Cerebellar cortex (tissue), 1 donor: ENCODE data around the gene ZFP42.
"Not testable (repeated sequence)": the region's sequence is repeated elsewhere in the genome, so short reads cannot be mapped to it uniquely, and the experiment has no call there.

Source experiments
- DNase-seq: peaks from one replicate; pipeline ENCODE4 v3.0.0-alpha.2; 2015; ENCODE audit warnings: low spot score

ZFP42 gene

GRCh38 chr4:187995322-187996207 is at the start of gene ZFP42:
TSS of gene ZFP42 (plus strand) at chr4:187995771. CDS start at chr4:188002808, 7,037 bp downstream.
- DNase-seq, result no peak

GRCh38 chr4:187961171-187961570 is 34.4 kb upstream of the ZFP42 start:
- no peak for DNase-seq

- no peak for DNase-seq
Observed at GRCh38 chr4:187961961-187962360, 33.6 kb upstream of the ZFP42 start.

GRCh38 chr4:187962926-187963325 is 32.6 kb upstream of the ZFP42 start:
- DNase-seq, result no peak

DNA sequence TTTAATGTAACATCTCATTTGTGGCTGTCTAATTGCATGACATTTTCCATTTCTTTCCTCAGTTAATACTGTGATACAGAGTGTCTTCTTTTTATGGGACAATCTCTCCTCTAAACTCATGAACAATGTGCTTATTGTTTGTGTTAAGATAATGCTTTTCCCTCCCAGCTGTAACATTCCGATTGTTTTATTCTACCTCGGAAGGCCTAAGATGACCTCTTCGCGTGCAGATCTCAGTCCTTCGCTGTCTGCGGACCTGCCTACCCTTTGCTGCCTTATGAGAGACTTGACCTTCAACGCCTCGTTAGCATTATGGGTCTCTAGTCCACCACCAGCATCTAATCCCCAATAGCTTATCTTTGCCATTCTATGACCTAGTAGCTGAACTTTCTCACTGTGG is 29.8 kb upstream of the ZFP42 start:
- no peak for DNase-seq

DNA sequence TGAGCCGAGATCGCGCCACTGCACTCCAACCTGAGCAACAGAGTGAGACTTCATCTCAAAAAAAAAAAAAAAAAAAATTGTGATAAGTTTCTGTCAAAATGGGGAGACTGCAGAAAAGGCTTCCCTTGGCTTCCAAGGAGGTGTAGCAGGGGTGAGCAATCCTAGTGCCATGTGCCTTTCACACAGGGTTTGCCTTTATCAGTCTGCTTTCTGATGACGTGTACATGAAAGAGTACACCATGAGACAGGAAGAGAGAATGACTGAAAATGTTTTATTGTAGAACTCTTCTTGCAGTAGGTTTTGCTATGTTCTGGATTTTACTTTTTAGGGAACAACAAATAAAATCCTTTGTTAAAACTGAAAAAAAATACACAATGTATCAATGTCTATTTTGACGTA is 23.4 kb upstream of the ZFP42 start:
- no peak for DNase-seq

DNA sequence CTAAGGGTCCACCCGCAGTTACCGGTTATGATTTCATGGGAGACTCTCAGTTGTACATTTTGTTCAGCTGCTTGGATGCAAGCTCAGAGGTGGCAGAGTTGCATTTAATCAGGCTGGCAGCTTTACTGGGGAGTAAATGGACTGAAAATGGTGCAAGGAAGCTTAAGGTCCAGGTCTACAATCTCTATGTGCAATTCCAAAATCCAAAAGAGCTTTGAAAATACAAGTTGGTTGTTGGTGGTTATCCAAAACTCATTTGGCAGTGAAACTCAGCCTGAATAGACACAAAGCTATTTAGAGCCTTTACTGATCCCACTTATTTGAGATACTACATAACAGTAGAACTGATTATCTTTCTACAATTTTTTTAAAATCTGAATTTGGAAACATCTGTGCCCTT is 11.8 kb upstream of the ZFP42 start:
- no peak for DNase-seq

DNA sequence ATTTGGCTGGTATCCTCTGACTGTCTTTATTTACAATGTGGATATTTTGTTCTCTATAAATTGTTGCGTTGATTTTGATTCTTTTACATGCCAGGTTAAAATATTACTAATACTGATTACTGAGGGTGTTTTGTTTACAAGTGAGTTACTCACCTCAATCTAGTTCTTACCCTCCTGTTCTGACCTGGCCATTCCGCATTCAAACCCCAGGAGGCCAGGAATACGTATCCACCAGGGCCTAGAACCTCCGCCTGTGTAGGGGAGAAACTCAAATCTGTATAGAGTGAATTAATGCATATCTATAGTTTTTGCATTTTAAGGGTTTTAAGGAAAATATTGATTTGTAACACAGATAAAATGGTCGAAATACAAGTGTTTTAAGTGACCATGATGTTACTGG is 2.6 kb upstream of the ZFP42 start:
- DNase-seq, result no peak

- no peak for DNase-seq
Observed at GRCh38 chr4:187993827-187994226, 1.7 kb upstream of the ZFP42 start.

DNA sequence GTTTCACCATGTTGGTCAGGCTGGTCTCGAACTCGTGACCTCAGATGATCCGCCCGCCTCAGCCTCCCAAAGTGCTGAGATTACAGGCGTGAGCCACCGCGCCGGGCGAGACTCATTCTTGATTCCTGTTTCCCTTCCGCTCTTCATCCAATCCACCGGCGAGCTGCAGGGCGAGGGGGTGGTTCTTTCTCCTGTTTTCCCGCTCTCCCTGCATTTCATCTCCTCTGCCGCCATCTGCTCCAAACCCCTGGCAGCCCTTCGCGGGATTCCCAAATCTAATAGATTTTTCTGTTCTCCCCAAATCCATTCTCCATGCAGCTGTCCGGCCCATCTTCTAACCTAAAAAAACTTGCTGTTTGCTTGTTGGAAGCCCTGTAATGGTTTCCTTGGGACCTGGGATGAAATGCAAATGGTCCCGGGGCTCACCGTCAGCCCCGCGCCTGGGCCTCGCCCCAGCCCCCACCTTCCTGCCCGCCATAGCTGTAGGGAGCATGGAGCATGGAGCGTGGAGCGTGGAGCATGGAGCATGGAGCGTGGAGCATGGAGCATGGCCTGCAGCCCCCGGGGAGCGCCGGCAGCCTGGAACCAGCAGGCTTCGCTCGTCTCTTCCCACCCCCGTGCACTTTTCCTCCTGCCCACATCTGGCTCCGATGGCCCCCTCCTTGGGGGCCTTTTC is 1.1 kb downstream of the ZFP42 start:
- no peak for DNase-seq

DNA sequence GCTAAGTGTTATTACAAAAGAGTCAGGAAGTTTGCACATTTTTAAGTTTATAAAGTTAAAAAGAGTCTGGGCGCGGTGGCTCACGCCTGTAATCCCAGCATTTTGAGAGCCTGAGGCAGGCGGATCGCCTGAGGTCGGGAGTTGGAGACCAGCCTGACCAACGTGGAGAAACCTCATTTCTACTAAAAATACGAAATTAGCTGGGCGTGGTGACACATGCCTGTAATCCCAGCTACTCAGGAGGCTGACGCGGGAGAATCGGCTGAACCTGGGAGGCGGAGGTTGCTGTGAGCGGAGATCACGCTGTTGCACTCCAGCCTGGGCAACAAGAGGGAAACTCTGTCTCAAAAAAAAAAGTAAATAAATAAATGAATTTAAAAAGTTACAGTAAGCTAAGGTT is 2.4 kb downstream of the ZFP42 start:
- not testable (repeated sequence) for DNase-seq

GRCh38 chr4:187999406-187999932 is 3.9 kb downstream of the ZFP42 start:
- no peak for DNase-seq

GRCh38 chr4:188002323-188002722 is 6.8 kb downstream of the ZFP42 start:
- DNase-seq, result no peak

DNA sequence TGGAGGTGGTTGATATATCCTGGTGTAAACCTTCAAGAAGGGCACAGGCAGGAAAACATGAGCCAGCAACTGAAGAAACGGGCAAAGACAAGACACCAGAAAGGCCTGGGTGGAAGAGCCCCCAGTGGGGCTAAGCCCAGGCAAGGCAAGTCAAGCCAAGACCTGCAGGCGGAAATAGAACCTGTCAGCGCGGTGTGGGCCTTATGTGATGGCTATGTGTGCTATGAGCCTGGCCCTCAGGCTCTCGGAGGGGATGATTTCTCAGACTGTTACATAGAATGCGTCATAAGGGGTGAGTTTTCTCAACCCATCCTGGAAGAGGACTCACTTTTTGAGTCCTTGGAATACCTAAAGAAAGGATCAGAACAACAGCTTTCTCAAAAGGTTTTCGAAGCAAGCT is 7.2 kb downstream of the ZFP42 start:
- DNase-seq, result no peak

DNA sequence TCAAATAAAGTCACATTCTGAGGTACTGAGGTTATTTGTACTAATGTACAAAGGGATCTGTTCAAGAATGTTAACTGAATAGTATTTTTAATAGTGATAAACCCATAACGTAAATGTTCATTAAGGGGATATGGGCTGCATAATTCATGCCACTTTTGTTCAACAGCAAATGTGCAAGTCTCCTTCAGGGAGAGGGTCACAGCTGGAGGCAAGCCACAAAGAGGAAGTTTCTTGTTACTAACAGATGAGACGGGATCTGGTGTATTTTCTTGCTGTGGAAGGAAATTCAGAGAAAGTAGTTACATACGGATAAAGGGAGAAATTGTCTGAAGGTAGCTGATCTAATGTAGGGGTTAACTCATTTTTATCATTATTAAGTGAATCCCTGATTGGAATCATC is 10.0 kb downstream of the ZFP42 start:
- no peak for DNase-seq

DNA sequence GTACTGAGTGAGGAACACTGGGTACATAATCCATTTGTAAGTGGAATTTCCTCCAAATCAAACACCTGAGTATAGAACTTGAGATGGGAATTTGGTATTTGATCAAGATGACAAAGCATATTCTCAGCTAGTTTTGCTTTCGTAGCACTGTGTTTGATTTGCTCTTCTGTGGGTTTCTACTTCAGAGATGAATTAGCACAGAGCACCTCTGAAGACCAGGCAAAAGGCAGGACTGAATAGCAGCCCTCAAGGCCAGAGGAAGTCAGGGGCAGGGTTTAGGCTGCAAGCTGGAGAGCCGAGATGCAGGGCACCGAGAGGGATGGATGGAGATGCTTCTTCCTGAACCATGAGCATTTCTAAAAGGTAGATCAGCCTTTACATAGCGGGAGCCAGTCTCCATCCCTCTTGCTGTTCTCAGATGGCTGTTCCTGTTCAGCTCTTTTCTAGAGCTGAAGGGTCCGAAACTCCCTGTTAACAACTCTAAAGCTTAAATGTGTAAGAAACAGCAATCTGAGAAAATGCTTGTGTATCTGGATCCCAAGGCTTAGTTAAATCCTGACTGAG is 10.8 kb downstream of the ZFP42 start:
- DNase-seq, result no peak

- no peak for DNase-seq
Observed at GRCh38 chr4:188008377-188008776, 12.8 kb downstream of the ZFP42 start.

- DNase-seq, result no peak
Observed at GRCh38 chr4:188012426-188012945, 16.9 kb downstream of the ZFP42 start.

DNA sequence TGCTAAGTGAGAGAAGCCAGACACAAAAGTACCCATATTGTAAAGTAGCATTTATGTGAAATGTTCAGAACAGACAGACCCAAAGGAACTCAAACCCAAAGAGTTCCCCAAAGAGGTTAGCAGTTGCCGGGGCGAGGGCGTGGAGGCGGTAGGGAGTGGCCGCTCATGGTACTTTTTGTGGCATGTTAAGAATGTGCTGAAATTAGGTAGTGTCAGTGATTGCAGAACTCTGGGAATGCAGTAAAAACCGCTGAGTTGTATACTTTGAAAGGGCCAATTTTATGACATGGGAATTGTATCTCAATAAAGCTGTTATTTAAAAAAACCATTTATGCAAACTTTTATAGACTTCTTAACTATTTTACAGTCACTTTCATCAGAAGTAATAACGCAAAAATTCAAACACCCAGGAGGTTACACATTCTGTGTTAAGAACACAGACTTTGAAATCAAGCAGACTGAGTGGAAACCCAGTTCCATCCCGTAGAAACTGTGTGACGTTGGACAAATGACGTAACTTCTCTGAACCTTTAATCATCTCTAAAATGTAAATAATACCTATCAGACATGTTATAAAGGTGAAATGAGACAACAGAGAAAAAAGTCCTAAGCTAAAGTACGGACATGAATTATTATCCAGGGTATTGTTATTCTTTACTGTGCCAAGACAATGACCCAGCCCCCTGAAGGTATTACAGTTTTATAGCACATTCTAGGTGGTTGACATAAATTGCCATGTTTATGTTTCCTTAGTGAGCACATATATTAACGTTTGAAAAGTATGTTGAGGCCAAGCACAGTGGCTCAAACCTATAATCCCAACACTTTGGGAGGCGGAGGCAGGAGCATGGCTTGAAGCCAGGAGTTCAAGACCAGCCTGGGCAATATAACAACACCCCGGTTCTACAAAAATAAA is 19.7 kb downstream of the ZFP42 start:
- DNase-seq, result no peak

- no peak for DNase-seq
Observed at GRCh38 chr4:188016754-188017153, 21.2 kb downstream of the ZFP42 start.

- DNase-seq, result no peak
Observed at GRCh38 chr4:188018262-188018661, 22.7 kb downstream of the ZFP42 start.
